ENCODE data around the gene SECTM1.
"Not testable (repeated sequence)": the region's sequence is repeated elsewhere in the genome, so short reads cannot be mapped to it uniquely, and the experiment has no call there.

Gene SECTM1

DNA sequence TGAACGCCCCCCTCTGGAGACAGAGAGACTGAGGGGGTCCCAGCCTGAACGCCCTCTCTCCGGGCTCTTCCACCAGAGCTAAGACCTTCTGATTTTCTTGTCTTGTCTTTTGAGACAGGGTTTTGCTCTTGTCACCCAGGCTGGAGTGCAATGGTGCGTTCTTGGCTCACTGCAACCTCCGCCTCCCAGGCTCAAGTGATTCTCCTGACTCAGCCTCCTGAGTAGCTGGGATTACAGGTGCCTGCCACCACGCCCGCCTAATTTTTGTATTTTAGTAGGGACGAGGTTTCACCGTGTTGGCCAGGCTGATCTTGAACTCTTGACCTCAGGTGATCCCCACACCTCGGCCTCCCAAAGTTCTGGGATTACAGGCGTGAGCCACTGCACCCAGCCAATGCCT lies 14.4 kb upstream of the SECTM1 start:
- DNase-seq (ENCODE audit: low spot score): not testable (repeated sequence)

DNA sequence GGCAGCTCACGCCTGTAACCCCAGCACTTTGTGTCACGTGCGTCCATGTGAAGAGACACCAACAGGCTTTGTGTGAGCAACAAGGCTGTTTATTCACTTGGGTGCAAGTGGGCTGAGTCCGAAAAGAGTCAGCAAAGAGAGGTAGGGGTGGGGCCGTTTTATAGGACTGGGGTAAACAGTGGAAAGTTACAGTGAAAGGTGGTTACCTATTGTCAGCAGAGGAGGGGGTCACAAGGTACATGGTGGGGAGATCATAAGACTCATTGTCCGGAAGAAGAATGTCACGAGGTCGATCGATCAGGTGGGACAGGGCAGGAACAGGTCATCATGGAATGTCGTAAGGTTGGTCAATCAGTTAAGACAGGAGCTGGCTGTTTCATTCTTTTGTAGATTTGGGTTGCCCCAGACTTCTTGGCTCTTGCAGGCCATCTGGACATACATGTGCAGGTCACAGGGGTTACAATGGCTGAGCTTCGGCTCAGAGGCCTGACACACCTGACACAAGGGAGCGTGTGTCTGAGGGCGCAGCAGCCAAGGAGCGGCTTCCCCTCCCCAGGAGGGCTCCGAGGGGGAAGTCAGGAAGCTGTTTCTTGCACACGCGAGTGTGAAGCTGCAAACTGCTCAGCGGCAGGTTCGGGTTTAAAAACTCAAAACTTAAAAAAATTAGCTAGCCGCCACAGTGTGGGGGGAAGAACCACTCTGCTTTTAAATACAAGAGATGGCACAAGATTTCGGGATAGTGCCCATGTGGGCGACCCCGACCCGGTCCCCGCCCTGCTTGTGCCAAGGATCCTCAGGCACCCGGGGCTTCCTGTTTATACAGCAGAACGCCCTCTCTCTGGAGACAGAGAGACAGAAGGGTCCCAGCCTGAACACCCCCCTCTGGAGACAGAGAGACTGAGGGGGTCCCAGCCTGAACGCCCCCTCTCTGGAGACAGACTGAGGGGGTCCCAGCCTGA lies 13.1 kb upstream of the SECTM1 start:
- DNase-seq (ENCODE audit: low spot score): no peak

DNA sequence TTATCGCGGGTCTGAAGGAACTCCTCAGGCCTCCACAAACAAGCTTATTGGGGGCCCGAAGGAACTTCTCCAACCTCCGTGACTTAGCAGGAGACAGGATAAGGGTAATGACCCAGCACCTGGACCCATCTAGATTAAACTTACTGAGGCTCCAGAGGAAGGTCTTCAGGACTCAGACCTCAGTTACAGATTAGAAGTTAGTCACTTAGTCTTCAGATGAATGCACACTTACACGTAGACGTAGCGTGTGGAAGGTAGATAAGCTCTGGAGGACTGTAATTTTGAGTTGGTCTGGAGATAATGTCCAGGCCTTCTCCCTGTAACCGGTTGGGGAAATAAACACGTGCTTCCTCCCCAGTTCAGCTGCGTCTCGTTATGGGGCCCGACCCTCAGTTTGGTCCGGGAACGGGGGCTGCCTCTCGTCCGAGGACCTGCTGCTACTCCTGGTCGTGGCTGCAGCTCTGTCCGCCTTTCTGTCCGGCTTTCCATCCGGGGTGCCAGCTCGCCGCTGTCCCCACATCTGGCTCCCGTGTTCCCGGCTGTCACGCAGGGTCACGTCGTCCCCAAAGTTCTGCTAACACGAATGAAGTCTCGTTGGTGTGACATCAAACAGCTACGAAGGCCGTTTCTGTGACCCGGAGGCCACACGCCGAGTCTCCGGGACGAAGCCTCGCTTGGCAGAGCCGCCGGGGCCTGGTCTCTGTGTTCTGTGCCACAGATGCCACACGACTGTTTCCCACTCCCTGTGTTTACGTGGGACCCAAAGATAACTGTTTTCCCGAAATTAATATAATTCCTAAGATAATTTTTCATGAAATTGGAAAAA lies 11.8 kb upstream of the SECTM1 start:
- DNase-seq (ENCODE audit: low spot score): no peak

DNA sequence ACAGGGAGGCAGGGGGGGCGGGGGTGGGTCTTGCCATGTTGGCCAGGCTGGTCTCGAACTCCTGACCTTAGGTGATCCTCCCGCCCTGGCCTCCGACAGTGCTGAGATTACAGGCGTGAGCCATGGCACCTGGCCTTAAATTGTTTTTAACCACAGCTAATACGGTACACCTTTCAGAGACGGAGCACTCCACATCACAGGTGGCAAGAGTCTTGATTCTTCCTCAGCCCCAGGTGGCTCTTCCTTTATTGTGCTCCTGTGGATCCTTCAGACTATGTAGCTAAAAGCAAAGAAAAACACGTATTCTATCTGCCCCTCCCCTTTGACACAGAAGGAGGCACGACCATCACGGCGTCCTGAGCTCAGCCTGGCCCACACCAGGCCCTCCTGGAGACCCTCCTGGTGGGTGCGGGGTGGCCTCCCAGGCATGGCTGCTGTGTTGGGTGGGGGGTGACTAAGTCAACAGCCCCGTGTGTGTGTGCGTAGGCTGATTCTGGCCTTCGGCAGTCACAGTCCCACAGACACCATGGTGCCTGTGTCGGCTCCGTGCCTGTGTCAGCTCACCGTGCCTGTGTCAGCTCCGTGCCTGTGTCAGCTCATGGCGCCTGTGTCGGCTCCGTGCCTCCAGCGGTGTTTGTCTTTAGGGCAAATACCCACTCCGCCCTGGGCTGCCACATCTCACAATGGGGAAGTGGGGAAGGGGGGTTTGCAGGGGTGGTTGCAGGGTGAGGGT lies 10.8 kb upstream of the SECTM1 start:
- no peak for DNase-seq (ENCODE audit: low spot score)

DNA sequence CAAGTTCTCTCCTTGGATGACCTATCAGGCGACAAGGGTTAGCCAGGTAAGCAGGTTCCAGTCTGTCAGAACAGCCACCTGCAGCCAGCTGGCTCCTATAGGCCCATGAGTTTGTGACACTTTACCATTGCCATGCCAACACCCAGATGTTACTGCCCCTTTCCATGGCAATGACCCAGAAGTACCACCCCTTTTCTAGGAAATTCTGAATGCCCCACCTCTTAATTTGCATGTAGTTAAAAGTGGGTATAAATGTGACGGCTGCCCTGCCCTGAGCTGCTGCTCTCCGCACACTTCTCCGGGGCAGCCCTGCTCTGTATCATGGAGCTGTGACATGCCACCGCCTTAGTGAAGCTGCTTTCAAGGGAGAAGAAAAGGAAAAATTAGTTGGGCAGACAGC lies 10.0 kb upstream of the SECTM1 start:
- DNase-seq (ENCODE audit: low spot score): no peak

DNA sequence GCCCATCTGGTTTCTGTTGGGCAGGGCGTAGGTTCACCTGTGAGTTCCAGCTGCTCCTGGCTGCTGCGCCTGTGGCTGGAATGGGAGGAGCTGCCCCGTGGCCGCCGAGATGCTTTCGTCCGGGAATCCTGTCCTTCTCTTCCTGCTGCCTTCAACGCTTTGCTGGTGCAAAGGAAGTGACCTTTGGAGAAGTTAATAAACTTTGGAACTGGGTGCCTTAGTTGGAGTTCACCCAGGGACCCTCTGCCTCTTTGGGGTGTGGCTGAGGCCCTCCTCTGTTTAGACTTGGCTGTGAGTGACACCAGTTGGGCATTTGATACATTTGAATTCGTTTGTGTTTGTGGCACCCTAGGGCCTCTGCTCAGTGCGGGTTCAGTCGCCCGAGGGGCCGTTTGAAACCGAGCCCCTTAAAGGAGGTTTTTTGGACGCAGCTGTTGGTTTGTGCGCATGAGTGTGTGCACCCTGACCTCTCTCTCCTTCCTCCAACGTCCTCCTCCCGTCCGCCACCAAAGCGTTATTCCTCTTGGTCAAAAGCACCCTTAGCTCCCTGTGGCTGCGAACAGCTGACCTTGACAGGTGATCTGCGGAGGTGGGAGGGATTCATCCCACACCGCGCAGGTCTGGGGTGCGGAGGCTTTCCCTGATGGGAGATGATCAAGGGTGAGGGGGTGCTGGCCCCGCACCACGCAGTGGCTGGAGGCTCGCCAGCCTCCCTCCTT lies 9.0 kb upstream of the SECTM1 start:
- DNase-seq (ENCODE audit: low spot score): no peak

DNA sequence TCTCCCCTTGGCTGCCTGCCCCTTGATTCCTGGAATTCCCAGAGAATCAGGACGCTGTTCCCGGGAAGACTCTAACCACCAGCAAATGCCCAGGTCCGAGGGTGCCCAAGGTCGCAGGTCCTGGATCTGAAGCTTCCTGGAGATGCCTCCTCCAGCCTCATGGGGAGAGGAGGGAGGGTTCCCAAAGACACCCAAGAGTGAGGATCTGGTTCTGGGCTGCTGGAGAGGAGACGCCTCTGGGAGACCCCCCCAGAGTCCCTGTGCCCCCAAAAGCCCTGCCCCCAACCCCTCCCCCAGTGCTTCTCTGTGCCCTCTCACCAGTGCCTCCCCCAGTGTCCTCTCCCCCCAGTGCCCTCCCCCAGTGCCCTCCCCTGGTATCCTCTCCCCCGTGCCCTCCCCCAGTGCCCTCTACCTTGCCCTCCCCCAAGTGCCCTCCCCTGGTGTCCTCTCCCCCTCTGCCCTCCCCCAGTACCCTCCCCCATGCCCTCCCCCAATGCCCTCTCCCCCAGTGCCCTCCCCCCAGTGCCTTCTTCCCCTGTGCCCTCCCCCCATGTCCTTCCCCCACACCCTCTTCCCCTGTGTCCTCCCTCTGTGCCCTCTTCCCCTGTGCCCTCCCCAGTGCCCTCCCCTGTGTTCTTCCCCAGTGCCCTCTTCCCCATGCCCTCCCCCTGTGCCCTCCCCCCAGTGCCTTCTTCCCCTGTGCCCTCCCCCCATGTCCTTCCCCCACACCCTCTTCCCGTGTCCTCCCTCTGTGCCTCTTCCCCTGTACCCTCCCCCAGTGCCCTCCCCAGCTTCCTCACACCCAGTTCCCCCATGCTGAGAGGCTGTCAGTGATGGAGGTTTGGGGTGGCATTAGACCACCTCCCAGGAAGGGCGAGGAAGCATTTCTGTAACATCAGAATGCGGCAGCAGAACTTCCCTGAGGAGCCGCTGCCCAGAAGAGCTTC lies 6.3 kb upstream of the SECTM1 start:
- no peak for DNase-seq (ENCODE audit: low spot score)

DNA sequence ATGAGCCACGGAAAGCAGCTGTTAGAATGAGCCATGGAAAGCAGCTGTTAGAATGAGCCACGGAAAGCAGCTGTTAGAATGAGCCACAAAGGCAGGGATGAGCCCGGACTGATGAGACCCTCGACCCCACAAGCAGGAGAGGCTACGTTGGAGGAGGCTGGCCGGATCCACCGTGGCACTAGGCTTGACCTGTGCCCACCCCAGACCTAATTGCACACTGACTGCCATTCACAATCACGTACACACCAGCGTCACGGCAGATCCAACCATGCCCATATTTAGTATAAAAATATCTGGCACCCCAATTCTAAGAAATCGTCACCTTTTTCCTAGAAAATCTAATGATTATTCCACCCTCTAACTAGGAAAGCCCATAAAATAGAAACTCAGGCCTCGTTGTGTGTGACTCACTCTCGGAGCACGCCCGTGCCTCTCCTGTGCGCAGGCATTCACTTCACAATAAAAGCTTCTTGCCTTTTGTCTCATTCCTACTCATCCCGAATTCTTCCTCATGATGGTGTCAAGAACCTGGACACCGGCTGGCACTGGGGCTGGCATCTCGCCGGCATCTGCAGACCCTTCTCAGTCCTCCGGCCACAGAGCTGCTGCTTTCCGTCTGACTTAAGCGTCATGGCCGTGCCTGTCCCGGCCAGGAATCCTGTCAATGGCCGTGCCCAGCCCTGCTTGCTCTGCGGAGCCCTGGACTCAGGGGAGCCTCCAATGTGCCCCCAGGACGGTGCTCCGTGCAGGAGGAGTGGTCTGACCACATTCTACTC lies 5.5 kb upstream of the SECTM1 start:
- peak; percentile 61 for DNase-seq (ENCODE audit: low spot score)

DNA sequence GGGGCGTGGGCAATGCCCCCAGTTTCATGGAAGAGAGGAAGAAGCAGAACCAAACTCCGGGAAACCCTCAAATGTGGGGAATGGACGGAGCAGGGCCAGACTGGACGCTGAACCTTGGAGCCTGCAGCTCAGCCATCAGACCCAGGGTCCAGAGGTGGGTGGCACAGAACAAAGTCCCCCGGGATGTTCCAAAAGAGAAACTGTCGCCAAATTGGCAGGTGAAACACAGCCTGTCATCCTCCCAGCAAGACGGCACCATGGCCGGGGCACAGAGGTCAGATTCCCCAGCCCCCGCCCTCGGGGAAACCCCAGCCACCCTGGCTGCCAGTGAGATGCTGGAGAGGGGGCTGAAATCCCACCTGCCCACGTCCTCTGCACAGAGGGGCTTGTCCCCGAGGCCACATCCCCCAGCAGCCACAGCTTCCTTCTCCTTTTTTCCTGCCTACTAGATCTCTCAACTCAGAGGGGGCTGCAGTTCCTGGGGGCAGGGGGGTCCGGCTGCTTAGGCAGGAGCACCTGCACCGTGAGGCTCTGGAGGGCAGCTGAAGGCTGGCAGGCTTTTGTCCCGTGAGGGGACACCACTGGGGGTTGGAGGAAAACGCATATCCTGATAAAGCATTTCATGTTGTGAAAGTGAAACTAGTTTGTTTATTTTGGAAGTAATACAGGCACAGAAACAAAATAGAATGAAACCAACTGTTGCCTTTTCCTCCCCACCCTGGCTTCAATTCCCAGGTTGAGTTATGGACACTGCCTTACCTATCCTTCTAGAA lies 1.2 kb upstream of the SECTM1 start:
- no peak for DNase-seq (ENCODE audit: low spot score)

DNA sequence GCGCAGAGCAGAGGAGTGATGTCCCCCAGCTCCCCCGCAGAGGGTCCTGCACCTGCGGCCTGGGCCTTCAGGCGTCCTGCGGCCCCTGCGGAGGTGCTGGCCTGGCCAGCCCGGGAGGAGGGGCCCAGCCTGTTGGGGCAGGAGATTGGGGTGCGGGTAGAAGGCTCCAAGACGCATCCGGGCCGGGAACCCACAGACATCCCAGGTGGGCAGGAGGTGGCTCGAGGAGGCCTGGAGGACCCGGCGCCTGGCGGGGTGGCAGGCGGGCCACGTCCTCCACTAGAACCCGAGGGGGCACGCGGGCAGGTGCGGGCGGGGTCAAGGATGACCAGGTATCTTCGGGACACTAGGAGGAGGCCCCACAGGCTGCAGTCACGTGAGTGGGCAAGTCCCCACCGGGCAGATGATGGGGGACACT lies 647 bp upstream of the SECTM1 start:
- DNase-seq (ENCODE audit: low spot score): no peak

DNA sequence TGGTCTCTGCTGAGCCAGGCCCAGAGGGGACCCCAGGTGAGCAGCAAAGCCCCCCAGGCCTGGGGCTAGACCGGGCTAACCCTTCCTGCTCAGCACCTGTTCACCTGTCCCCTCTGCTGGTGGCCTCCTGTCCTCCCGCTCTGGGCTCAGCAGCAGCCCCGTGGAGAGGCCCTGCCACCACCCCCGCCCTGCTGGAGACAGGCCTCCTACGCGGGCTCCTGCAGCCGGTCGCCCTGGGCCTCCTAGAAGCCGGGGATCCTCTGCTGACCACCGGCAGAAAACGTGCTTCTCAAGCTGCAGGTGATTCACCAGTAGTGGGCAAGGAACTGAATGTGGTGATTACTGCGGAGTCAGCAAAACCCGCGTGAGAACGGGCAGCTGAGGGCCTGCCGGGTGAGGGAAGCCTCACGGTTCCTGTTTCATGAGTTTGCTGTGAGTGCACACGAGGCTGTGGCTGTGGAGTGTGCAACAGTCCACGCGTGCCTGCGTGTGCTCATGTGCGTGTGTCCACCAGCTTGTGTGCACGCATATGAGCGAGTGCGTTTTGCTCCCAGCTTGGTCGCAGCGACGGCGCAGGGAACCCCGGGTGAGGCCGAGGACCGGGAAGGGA lies 792 bp downstream of the SECTM1 start:
- no peak for DNase-seq (ENCODE audit: low spot score)

DNA sequence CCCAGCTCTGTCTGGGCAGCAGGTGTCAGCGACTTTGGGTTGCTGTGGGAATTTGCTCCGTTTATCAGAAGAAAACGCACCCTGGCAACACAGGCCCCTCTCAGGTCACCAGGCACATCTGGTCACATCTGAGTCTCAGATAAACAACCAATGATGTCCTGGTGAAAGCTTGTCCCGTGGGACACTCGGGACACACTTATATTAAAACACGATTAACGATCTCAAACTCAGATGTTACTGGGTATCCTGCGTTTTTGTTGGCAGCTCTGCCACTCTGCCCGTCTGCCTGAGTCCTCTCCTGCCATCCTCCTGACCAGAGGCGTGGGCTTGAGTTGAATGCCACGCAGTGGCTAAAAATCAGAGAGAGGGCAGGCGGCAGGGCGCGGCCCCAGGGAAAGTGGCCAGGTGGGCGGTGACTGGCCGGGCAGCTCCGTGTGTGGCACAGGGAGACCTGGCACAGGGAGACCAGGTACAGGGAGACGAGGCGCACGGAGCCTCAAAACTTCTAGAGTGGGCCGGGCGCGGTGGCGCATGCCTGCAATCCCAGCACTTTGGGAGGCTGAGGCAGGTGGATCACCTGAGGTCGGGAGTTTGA lies 2.1 kb downstream of the SECTM1 start:
- DNase-seq (ENCODE audit: low spot score): no peak

DNA sequence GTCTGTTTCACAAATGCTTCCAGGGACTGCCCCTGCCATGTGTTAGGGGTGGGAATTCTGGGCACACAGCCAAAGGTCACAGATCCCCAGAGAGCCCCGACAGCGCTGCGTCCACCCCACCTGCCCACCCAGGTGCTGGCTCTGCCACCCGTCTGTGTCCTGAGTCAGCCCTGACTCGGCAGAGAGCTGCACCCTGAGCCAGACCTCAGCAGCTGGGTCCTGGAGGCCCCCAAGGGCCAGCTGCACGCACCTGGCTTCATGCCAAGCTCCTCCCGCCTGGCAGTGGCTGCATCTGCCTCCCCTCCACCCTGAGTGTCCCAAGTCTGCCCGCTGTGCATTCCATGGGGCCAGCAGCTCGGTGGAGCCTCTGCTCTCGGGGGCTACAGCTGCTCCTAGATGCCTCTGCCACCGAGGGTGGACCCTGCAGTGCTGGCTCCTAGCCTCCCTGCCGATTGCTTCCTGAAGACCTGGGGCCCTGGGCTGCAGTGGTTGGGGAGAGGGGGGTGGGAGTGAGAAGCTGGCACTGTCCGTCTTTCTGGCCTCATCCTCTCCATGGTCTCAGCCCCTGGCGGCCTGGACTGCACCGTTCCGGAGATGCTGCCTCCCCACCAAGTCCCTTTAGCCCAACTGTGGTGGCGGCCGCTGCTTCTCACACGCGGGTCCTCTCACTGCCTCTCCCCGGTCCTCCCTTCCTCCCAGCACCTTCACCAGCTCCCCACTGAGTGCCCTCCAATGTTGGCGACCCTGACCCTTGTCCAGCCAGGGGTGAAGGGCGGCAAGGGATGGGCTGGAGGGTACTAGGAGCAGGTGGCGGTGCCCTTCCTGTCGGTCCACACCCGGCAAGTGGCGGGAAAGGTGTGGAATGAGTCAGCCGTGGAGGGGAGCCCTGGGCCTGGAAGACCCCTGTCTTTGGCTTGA lies 3.0 kb downstream of the SECTM1 start:
- no peak for DNase-seq (ENCODE audit: low spot score)

DNA sequence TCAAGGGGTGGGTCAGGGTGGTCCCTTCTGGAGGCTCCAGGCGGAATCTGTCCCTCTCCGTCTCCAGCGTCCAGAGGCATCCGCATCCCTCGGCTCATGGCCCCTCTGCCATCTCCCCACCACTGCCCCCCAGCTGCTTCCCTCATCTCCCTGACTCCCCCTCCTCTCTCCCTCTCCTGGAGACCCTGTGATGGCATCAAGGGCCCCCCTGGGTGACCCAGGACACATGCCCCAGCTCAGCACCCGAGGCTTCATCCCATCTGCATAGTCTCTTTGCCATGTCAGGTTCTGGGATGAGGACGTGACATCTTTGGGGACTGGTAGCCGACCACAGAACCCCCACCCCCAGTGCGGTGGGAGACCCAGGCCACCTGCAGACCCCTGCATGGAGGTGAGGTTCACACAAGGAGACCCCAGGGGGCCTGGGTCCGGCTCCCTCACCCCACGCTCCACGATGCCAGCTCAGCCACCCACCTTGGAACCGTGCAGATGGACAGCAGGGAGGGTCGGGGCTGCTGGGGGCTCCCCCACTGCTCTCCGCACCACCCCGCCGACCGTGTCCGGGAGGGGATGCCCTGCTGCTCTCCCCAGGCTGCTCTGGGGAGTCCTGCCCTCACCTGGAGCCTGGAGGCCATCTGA lies 3.8 kb downstream of the SECTM1 start:
- no peak for DNase-seq (ENCODE audit: low spot score)

DNA sequence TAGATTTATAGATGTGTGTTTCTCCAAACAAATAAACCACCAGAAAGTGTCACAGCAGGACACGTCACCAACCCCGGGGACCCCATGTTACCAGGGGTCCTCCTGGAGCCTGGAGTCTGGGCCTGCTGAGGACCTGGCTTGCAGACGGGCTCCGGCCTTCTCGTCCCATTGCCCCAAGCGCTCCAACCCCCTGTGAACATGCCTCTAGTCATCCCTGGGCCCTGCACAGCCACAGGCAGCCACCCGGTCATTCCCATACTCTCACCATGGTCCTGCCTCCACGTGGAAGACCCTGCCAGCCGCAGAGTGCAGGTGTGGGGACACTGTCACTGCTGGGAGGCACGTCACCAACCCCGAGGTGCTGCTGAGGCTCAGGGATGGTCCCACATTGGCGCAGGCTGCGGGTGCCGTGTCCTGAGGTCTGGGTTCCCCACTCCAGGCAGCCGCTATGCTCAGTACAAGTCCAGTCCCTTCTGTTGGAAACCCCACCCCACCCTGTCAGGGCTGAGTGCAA lies 4.5 kb downstream of the SECTM1 start:
- no peak for DNase-seq (ENCODE audit: low spot score)
